ENCODE results near the gene NT5C3B.

DNA sequence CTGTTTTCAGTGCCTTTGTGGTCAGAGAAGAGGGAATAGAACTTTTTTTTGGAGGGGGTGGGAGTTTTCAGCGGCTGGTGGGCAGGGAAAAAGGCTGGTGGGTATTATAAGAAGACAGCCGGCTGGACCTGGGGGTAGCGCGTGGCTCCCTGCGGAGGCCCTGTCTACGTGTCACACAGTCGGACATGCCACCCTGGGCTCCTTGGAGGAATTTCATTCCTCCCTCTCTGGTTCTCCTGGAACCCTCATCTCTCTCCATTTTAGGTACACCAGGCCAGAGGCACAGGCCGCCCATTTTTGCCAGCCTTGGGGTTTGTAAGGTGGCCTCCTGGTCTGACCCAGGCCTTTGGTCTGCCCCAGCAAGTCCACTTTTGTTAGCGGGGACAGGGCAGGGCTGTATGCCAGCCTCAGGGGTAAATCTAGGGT is 22.3 kb downstream of the NT5C3B start:
- TF ChIP-seq, protein P1, sequence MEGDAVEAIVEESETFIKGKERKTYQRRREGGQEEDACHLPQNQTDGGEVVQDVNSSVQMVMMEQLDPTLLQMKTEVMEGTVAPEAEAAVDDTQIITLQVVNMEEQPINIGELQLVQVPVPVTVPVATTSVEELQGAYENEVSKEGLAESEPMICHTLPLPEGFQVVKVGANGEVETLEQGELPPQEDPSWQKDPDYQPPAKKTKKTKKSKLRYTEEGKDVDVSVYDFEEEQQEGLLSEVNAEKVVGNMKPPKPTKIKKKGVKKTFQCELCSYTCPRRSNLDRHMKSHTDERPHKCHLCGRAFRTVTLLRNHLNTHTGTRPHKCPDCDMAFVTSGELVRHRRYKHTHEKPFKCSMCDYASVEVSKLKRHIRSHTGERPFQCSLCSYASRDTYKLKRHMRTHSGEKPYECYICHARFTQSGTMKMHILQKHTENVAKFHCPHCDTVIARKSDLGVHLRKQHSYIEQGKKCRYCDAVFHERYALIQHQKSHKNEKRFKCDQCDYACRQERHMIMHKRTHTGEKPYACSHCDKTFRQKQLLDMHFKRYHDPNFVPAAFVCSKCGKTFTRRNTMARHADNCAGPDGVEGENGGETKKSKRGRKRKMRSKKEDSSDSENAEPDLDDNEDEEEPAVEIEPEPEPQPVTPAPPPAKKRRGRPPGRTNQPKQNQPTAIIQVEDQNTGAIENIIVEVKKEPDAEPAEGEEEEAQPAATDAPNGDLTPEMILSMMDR (IDR thresholded peaks at IDR 0.05; ENCODE audit: poor library complexity), result no peak
- no peak for TF ChIP-seq EZH2 (IDR thresholded peaks at IDR 0.05; ENCODE audit: borderline replicate concordance)
- no peak for TF ChIP-seq EZH2phosphoT487 (IDR thresholded peaks at IDR 0.05; ENCODE audit: low read depth, severe bottlenecking, unreplicated experiment)
